PFSK-1 (cell line): ENCODE measurements around the gene KDF1.

Source experiments
- POLR2AphosphoS5 ChIP-seq: IDR thresholded peaks from 2 replicates; pipeline ENCODE4 v1.6.1; 2012; ENCODE audit warnings: low read depth, mild to moderate bottlenecking, control low read depth, low read length, moderate library complexity
- REST ChIP-seq, 2 experiments: IDR thresholded peaks; 2 replicates each; pipeline versions ENCODE4 v1.6.1 to v1.8.0; 2011 to 2012; ENCODE audit warnings: low read depth in 2 of 2, low read length in 2 of 2, control low read depth in 1 of 2, inconsistent platforms in 1 of 2, mild to moderate bottlenecking in 1 of 2, moderate library complexity in 1 of 2; ENCODE audit not compliant: insufficient read depth in 1 of 2

- TF ChIP-seq POLR2AphosphoS5 (no peak), REST (IDR thresholded peaks at IDR 0.05; ENCODE audit: insufficient read depth in 1 of 2, low read depth in 2 of 2, low read length in 2 of 2) (no peak)
Measured at GRCh38 chr1:27004471-27005165, 44.4 kb upstream of the KDF1 start.
